Esophagus mucosa (tissue), 1 donor: ENCODE results near the gene LMOD1. TPM values are rescaled to one million over a fixed set of nuclear protein-coding genes. Genes with fewer than 3 reads are reported as not detected.
"Not testable (repeated sequence)": the region's sequence is repeated elsewhere in the genome, so short reads cannot be mapped to it uniquely, and the experiment has no call there.

Source experiments
- ATAC-seq: fragments of 200-7000 bp; cut with Tn5 transposase; one replicate; pipeline ENCODE4 v1.9.1; 2020
- total RNA-seq: library from RNA; stranded (reverse); gene quantifications from one replicate; pipeline ENCODE4 v1.2.4, GENCODE V29; 2023
- donor health status: DM: yes; HTN: yes; CAD: no.

LMOD1 gene
- 4.1 TPM for total RNA-seq

DNA sequence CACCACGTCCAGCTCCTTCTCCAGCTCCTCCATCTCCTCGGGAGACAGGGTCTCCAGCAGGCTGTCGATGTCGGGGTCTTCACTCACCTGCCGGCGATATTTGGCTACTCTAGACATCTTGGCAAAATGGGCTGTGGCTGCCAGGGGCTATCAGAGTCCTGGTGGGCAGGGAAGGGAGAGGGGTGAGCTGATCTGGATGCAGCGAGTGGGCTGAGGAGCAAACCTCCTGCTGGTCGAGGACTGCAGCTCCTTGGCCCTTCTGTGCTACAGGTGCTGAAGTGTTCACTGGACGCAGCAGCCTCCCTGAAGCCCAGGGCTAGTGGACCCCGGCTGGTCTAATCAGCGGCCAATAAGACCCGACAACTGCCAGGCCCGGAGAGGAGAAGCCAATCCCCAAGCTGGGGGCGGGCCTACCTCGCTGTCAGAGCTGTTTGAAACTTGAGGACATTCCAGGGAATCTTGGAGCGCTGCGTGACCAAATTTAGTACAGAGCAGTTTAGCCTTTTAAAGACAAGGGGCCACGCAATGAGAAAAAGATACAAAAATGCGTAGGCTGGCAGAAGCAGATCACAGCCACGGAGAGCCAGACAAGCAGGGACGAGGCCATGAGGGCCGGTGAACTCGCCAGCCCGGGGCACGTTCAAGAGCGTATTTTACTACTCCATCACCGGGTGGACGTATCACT lies at the start of gene LMOD1:
TSS of gene LMOD1 (minus strand) at position 325 of the 685 bp plus-strand sequence. CDS start at position 117, 208 bp downstream.
- peak; percentile 64 for ATAC-seq

DNA sequence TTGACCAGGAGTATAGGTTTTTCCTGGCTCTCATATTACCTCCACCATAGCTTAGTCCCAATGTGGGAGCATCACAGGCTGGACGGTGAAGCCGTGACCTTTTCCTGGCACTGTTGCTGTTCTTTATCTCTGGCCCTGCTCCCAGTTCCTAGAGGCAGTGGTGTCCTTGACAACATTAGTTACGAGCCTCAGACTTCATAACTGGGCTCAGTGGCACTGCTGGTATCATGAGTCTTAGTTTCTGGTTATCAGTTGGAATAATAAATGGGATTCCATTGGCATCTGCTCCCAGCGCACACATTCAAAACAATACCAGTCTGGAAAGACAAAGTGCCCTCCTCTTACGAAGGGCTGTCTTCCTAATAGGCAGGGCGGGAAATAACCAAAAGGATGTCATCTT lies 44.1 kb upstream of the LMOD1 start:
- no peak for ATAC-seq

- peak; percentile 7 for ATAC-seq
Observed at GRCh38 chr1:201989354-201990128, 43.2 kb upstream of the LMOD1 start.

DNA sequence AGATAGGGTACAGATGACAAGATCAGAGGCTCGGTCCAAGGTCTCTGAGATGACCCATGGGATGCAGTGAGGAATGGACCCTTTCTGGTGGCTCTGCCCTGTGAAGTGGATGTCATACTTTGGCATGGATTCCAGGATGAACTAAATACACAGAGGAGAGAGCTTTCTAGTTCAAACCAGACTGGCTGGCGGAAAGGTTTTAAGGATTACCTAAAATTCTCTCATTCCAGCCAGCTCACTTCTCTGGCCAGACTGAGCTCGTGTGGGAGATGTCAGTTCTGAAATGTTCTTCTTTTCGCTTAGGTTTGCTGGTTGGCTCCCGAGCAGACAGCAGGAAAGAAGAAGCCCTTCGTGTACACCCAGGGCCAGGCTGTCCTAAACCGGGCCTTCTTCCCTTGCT lies 42.3 kb upstream of the LMOD1 start:
- ATAC-seq: peak; percentile 19

- no peak for ATAC-seq
Observed at GRCh38 chr1:201985355-201985754, 39.0 kb upstream of the LMOD1 start.

- ATAC-seq: no peak
Observed at GRCh38 chr1:201984446-201984845, 38.1 kb upstream of the LMOD1 start.

DNA sequence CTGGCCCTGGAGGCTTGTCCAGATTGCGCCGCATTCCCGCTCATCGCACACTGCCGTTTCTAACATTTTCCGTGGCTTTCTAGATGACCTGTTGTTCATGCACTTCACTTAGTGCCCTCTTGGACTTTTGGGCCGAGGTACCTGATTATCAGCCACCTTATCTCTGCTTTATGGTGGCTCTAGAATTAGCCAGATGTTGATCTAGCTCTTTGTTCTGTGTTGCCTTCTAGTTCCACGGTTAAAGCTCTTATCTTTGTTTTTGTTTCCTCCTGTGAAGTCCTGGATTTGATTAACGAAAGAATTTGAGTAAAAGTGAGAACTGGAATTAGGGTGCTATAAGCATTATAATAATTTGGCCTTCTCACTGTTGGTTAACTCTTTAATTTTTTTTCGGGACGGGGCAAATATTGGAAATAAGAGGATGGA lies 37.0 kb upstream of the LMOD1 start:
- no peak for ATAC-seq

- ATAC-seq: peak; percentile 79
Observed at GRCh38 chr1:201982623-201983379, 36.5 kb upstream of the LMOD1 start, which contains the start of gene RNPEP. TSS of gene RNPEP (plus strand) at chr1:201982648. CDS start at chr1:201982667, 19 bp downstream.

DNA sequence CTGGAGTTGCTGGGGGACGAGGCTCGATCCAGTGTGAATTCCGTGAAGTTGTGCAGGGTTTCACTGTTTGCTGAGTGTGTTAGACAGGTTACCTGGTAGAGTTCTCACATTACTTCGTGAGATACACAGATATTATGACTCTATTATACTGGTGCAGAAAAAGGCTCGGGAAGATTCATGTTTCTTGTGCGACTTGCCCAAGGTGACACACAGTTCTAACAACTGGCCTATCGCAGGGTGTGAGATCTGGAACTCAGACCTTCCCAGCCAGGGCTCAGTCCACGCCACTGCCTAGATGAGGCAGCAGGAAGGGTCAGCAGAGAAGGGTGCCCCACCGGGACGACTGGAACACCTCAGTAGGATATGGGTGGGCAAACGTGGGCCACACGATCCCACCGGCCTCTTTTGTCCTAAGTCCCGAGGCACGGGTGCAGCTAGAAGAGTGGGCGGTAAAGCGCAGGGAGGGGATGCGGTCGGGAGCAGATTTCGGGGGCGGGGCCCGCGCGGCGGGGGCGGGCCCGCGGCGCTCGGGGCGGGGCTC lies 35.8 kb upstream of the LMOD1 start:
- peak; percentile 24 for ATAC-seq

DNA sequence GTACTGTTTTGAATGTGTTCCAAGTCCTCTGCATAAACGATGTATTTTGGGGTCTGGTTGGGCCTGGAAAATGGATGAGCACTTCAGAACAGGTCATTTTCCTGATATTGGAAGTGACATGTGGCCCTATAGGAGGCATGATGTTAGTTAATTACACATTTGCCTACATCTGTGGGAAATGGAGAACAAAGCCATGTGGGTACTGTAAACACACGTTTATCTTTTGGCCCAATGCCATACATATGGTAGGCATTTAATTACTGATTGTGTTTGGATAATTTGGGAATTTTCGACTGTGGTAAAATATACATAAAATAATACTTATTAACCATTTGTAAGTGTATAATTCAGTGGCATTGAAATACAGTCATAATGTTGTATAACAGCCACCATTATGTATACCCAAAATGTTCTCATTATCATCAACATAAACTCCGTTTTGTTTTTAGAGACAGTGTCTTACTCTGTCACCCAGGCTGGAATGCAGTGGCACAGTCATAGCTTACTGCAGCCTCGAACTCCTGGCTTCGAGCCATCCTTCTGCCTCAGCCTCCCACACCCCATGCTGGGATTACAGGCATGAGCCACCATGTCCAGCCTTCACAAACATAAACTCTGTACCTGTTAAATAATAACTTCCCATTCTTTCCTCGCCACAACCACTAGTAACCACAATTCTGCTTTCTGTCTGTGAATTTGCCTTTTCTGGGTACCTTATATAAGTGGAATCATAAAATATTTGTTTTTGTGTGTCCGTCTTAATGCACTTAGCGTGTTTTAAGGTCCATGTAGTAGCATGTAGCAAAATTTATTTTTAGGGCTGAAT lies 24.2 kb upstream of the LMOD1 start:
- ATAC-seq: no peak

GRCh38 chr1:201968202-201968925 lies 22.0 kb upstream of the LMOD1 start:
- ATAC-seq: no peak

DNA sequence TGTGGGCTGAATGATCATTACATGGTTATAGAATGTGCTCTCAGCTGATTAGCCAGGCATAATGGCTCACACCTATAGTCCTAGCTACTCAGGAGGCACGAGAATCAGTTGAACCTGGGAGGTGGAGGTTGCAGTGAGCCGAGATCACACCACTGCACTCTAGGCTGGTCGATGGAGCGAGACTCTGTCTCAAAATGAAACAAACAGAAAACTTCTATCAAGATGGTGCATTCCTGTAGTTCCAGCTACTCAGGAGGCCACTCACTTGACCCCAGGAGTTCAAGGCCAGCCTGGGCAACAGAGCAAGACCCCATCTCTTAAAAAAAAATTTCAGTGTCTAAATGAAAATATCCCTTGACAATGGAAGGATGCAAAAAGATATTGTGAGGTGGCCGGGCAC lies 19.8 kb upstream of the LMOD1 start:
- ATAC-seq: no peak

GRCh38 chr1:201964261-201964660 lies 17.9 kb upstream of the LMOD1 start:
- no peak for ATAC-seq

GRCh38 chr1:201962382-201962781 lies 16.0 kb upstream of the LMOD1 start:
- ATAC-seq: not testable (repeated sequence)

GRCh38 chr1:201958348-201958747 lies 12.0 kb upstream of the LMOD1 start:
- no peak for ATAC-seq

DNA sequence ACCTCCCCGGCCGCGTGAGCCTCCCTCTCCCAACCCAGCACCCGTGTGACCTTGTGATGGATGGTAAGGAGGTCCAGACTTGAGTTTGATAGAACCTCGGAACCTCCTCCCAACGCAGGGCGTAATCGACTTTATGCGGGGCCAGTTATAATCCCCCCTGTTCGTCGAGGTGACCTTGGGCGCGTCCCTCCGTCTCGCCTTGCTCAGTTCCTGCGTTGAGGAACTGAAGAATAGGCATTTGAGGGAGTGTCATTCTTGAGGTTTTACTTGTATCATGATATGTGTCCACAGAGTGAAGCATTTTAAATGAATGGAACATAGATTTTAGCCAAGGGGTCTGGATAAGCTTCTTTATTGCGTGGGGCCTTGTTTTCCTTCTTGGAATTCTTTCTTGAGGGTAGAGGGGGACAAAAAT lies 9.4 kb upstream of the LMOD1 start:
- no peak for ATAC-seq

DNA sequence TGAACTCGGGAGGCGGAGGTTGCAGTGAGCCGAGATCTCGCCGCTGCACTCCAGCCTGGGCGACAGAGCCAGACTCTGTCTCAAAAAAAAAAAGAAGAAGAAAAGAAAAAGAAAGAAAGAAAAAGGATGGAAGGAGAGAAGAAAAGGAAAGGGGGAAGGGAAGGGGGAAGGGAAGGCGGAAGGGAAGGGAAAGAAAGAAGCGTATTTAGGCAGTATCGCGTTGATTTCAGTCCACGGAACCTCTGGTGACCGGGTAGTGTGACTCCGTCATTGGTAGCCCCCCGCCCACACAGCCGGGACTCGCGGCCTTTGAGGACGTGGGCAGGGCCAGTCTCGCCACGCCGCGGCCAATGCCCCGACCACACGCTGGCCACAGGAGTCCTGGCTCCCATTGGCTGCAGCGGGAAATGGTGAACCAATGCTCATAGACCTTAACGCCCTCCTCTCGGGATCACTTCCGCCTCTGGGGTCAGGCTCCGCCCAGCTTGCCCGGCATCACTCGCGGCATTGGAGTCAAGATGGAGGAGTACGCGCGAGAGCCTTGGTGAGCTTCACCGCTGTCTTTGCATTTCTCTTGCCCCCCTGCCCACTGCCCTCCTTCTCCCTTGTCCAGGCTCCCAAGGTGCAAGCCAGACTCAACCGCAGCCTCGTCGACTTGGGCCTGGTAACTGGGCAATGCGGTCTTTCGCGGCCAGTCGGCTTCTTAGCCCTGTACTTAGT lies 8.8 kb upstream of the LMOD1 start, which contains the start of gene TIMM17A:
TSS of gene TIMM17A (plus strand) at position 495 of the 720 bp plus-strand sequence. CDS start at position 519, 24 bp downstream.
- ATAC-seq: peak; percentile 100

- ATAC-seq: no peak
Observed at GRCh38 chr1:201954263-201955008, 8.1 kb upstream of the LMOD1 start.

DNA sequence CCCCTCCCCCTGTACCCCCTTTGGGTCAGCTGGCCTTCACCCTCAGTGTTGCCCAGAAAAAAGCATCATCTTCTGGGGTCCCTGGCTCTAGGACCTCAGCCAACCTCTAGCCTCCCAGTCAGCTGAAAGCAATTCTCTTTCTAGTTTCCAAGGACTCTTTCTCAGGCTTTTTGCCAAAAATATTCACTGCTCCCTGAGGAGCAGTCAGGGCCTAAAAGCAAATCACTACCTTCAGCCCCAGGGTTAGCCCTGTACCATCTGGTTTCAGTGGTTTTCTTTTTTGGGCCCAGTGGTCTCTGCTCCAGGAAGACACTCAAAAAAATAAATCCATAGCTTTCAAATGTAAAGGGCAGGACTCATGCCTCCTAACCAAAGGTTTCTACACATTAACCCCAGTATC lies 3.1 kb upstream of the LMOD1 start:
- no peak for ATAC-seq

DNA sequence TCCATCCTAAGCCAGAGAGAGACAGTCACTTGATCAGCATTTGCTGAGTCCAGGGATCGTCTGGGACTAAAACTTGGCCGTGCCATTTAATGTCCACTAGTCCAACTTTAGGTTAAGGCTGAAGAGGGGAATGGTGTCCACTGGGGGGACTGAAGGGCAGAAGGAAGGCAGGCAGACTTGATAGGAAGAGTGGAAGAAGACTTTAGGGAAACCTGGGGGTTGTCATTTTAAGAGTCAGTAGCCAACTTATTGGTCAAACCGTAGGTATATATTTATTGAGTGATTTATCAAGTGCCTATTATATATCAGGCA lies 1.3 kb upstream of the LMOD1 start:
- no peak for ATAC-seq
